ENCODE measurements around the gene STRIT1. TPM values are rescaled to one million over a fixed set of nuclear protein-coding genes. Genes with fewer than 3 reads are reported as not detected.

STRIT1 gene
- total RNA-seq, 2 experiments from 2014 or later = not detected

DNA sequence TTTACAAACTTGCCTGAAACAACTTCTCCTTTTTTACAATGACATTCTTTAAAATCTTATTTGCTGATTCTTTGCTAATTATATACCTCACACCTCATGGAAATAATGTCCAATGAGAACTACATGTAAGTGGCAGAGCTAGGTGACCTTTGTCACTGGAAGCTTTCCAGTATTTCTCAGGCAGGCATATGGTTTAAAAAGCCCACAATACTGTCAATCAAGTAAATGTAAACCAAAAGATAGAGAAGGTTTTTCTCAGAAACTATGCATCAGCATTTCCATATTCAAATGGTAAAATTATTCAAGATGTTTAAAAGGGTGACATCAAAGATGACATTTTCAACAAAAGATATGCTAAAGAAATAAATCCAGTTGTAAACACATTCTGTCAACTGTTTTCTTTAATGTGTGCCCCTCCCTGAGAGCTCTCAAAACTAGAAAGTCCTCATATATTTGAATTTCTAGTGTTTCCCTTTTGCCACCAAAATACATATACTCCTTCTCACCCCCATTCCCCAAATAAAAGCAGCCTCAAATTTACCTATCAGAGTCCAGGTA lies 10.1 kb upstream of the STRIT1 start:
- no peak overlapping the region for H3K4me3 ChIP-seq (ENCODE audit: low read depth, low read length, poor library complexity, severe bottlenecking)
- TF ChIP-seq CTCF (conservative IDR thresholded peaks at IDR 0.05; ENCODE audit: low read length) (no peak), EZH2phosphoT487 (IDR thresholded peaks at IDR 0.05; ENCODE audit: borderline replicate concordance, low read depth, low read length) (no peak)
- POLR2A ChIA-PET = interaction anchor here (0.7 to 0.8 kb wide), 2 partner anchors 18 to 257 kb away, joined by 4 read pairs; no protein-coding TSS in a partner anchor
- no peak for DNase-seq (ENCODE audit: low spot score)
- no peaks in the 10 kb centered on the region for H3K9me2 ChIP-seq (ENCODE audit: insufficient read depth, low read length)
- H3K36me3 ChIP-seq (ENCODE audit: insufficient read depth, low read length) = no peaks in the 10 kb centered on the region
- H2AFZ ChIP-seq (ENCODE audit: low read length) = peak overlapping the region; percentile 19; the same call in 1 of the 2 replicates
- H3K4me2 ChIP-seq (ENCODE audit: low read length) = no peak overlapping the region
- no peaks in the 10 kb centered on the region; the same call in 1 of the 2 replicates for H3K9me3 ChIP-seq (ENCODE audit: low read length)
- no peaks in the 10 kb centered on the region for H3K79me2 ChIP-seq (ENCODE audit: insufficient read depth, low read depth, low read length)
- BruUV-seq (replicated peaks) = no TSS peak
- peaks cover 4% of the 10 kb centered on the region for H3K4me1 ChIP-seq (ENCODE audit: insufficient read depth, low read length, poor library complexity, severe bottlenecking)
- intact Hi-C loops (cut with micrococcal nuclease; ENCODE audit: unreplicated experiment) = no loop called here
- no peaks in the 10 kb centered on the region for H4K20me1 ChIP-seq (ENCODE audit: insufficient read depth, low read length)
- CTCF ChIA-PET (ENCODE audit: unreplicated experiment) = no interaction called here
- H3K27ac ChIP-seq (ENCODE audit: low read depth, low read length, poor library complexity, severe bottlenecking) = no peak overlapping the region

DNA sequence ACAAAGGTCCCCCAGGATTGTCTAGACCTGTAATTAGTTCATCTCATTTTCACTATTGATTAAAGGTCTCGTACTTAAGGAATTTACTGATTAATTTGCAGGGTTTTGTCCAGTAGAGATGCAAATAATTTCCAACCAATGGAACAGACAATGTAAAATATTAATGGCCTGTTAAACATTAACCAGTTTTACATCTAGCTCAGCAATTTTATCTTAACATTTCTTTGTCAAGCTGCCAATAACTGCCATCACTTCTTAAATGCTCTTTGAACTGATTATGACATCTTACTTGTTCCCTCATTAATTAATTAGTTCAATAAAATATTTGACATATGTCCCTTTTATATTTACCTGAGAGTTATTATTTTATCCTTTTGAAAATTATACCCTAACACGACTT lies 9.4 kb upstream of the STRIT1 start:
- TF ChIP-seq EZH2phosphoT487 (IDR thresholded peaks at IDR 0.05; ENCODE audit: borderline replicate concordance, low read depth, low read length) = no peak
- TF ChIP-seq CTCF (conservative IDR thresholded peaks at IDR 0.05; ENCODE audit: low read length) = no peak
- Histone ChIP-seq H3K4me1 (ENCODE audit: insufficient read depth, low read length, poor library complexity, severe bottlenecking) (peaks cover 4% of the 10 kb centered on the region), H2AFZ (ENCODE audit: low read length) (no peak overlapping the region; the same call in 1 of the 2 replicates), H3K79me2 (ENCODE audit: insufficient read depth, low read depth, low read length) (no peaks in the 10 kb centered on the region), H3K27ac (ENCODE audit: low read depth, low read length, poor library complexity, severe bottlenecking) (no peak overlapping the region), H3K4me3 (ENCODE audit: low read depth, low read length, poor library complexity, severe bottlenecking) (no peak overlapping the region), H3K9me3 (ENCODE audit: low read length) (no peaks in the 10 kb centered on the region; the same call in 1 of the 2 replicates), H3K36me3 (ENCODE audit: insufficient read depth, low read length) (no peaks in the 10 kb centered on the region), H3K4me2 (ENCODE audit: low read length) (no peak overlapping the region), H4K20me1 (ENCODE audit: insufficient read depth, low read length) (no peaks in the 10 kb centered on the region), H3K9me2 (ENCODE audit: insufficient read depth, low read length) (no peaks in the 10 kb centered on the region)
- POLR2A ChIA-PET = no interaction called here
- BruUV-seq (replicated peaks) = no TSS peak
- intact Hi-C loops (cut with micrococcal nuclease; ENCODE audit: unreplicated experiment) = no loop called here
- CTCF ChIA-PET (ENCODE audit: unreplicated experiment) = no interaction called here
- no peak for DNase-seq (ENCODE audit: low spot score)

DNA sequence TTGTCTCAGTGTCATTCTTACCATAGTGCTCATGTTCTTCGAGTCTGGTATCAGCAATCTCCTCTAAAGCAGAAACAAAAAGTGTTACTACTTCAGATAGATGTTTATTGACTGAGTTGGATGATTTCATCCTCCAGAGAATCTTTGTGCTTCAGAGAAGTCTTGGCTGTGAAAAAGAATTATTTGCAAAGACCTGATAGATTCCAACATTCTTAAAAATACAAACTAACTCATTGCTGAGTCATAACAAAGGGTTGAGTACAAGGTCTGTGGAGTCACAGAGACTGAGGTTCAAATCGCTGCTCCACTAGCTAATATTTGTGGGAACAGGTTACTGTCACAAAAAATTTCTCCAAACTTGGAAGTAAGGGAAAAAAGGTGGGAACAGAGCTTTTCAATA lies 9.0 kb upstream of the STRIT1 start:
- Histone ChIP-seq H3K4me2 (ENCODE audit: low read length) (no peak overlapping the region), H3K27ac (ENCODE audit: low read depth, low read length, poor library complexity, severe bottlenecking) (no peak overlapping the region), H2AFZ (ENCODE audit: low read length) (no peak overlapping the region; the same call in 1 of the 2 replicates), H3K9me2 (ENCODE audit: insufficient read depth, low read length) (no peaks in the 10 kb centered on the region), H4K20me1 (ENCODE audit: insufficient read depth, low read length) (no peaks in the 10 kb centered on the region), H3K4me1 (ENCODE audit: insufficient read depth, low read length, poor library complexity, severe bottlenecking) (peaks cover 4% of the 10 kb centered on the region), H3K9me3 (ENCODE audit: low read length) (peaks cover 3% of the 10 kb centered on the region; the same call in 1 of the 2 replicates), H3K4me3 (ENCODE audit: low read depth, low read length, poor library complexity, severe bottlenecking) (no peak overlapping the region), H3K79me2 (ENCODE audit: insufficient read depth, low read depth, low read length) (no peaks in the 10 kb centered on the region), H3K36me3 (ENCODE audit: insufficient read depth, low read length) (no peaks in the 10 kb centered on the region)
- intact Hi-C loops (cut with micrococcal nuclease; ENCODE audit: unreplicated experiment) = no loop called here
- BruUV-seq (replicated peaks) = no TSS peak
- DNase-seq (ENCODE audit: low spot score) = no peak
- ChIA-PET POLR2A (no interaction called here), CTCF (ENCODE audit: unreplicated experiment) (no interaction called here)
- no peak for TF ChIP-seq EZH2phosphoT487 (IDR thresholded peaks at IDR 0.05; ENCODE audit: borderline replicate concordance, low read depth, low read length)
- TF ChIP-seq CTCF (conservative IDR thresholded peaks at IDR 0.05; ENCODE audit: low read length) = no peak

Measured in OCI-LY7 (cell line).